HCT116 (cell line): ENCODE results near the gene TXN. TPM values are rescaled to one million over a fixed set of nuclear protein-coding genes. Genes with fewer than 3 reads are reported as not detected.
A peak's percentile ranks its signal among the peaks of the same experiment; 100 is the strongest.

Source experiments
- ATAC-seq: fragments of 200-7000 bp; cut with Tn5 transposase; 2 replicates; pipeline ENCODE4 v1.9.1; 2020; ENCODE audit warnings: mild to moderate bottlenecking, moderate library complexity
- BruUV-seq: library from RNA; stranded (reverse); fragments of 400-500 nt; replicated peaks from 2 replicates; lab custom pipeline; 2021; lab: Mats Ljungman, UMichigan
- CTCF ChIA-PET: fragments of 300-600 bp; sonication (Branson Sonifier 250); formaldehyde crosslinking; loops from one replicate; lab custom pipeline; 2021; ENCODE audit warnings: antibody characterized with exemption; lab: Charles Lee
- POLR2A ChIA-PET: fragments of 300-600, 350-600 bp; sonication (Branson Sonifier 250); formaldehyde crosslinking; loops from one replicate; lab custom pipeline; 2021; ENCODE audit warnings: antibody characterized with exemption; lab: Charles Lee
- RAD21 ChIA-PET, 2 experiments: fragments of 300-600 bp; sonication (Branson Sonifier 250); formaldehyde crosslinking; loops; one replicate each; lab custom pipeline; 2023; ENCODE audit warnings: low total read pairs in 2 of 2; ENCODE audit not compliant: uncharacterized antibody in 2 of 2, unreplicated experiment in 2 of 2, low non-redundant PET in 1 of 2; lab: Charles Lee
- DNase-seq: peaks from one replicate; pipeline ENCODE4 v3.0.0-alpha.2; 2010; ENCODE audit warnings: low read depth, low spot score
- H2AFZ ChIP-seq: fragments of 200-600 bp; shearing (Covaris generic), sonication (generic); 2 replicates; pipeline ENCODE4 v1.6.1; 2017; ENCODE audit warnings: low read depth, mixed run types, mixed read lengths, antibody characterized with exemption, low read length; ENCODE audit not compliant: poor library complexity, severe bottlenecking
- H3K27ac ChIP-seq: 2 replicates; pipeline ENCODE4 v1.5.1; 2012; ENCODE audit warnings: low read depth, low read length
- H3K27me3 ChIP-seq: fragments of 200-600 bp; sonication (generic); 2 replicates; pipeline ENCODE4 v1.6.1; 2016; ENCODE audit warnings: mixed run types, low read length, mixed read lengths; ENCODE audit not compliant: insufficient read depth
- H3K36me3 ChIP-seq, 2 experiments: fragments of 200-500 bp in 1 of 2; fragments of 200-600 bp in 1 of 2; sonication (Bioruptor generic) in 1 of 2; sonication (generic) in 1 of 2; 2 replicates each; pipeline versions ENCODE4 v1.5.1 to v1.6.1; 2014 to 2016; ENCODE audit warnings: low read length in 2 of 2, inconsistent platforms in 1 of 2, mixed read lengths in 1 of 2, mixed run types in 1 of 2; ENCODE audit not compliant: insufficient read depth in 2 of 2, control insufficient read depth in 1 of 2
- H3K4me1 ChIP-seq, 2 experiments: fragments of 200-600 bp in 1 of 2; sonication (generic) in 1 of 2; 2 replicates each; pipeline versions ENCODE4 v1.5.1 to v1.6.1; 2012 to 2017; ENCODE audit warnings: low read length in 2 of 2, inconsistent platforms in 1 of 2, mild to moderate bottlenecking in 1 of 2, mixed read lengths in 1 of 2, mixed run types in 1 of 2, moderate library complexity in 1 of 2; ENCODE audit not compliant: insufficient read depth in 2 of 2, control insufficient read depth in 1 of 2
- H3K4me2 ChIP-seq: fragments of 200-600 bp; sonication (generic); 2 replicates; pipeline ENCODE4 v1.6.1; 2017; ENCODE audit warnings: mixed run types, low read length, mixed read lengths
- H3K4me3 ChIP-seq, 2 experiments: fragments of 200-600 bp in 1 of 2; sonication (generic) in 1 of 2; replicated peaks in 1 of 2; 2 replicates each; pipeline ENCODE4 v1.5.1; 2011 to 2016; ENCODE audit warnings: low read length in 2 of 2, control low read depth in 1 of 2, low read depth in 1 of 2, mild to moderate bottlenecking in 1 of 2, mixed read lengths in 1 of 2, mixed run types in 1 of 2
- H3K79me2 ChIP-seq: fragments of 200-600 bp; sonication (generic); 2 replicates; pipeline ENCODE4 v1.6.1; 2017; ENCODE audit warnings: mild to moderate bottlenecking, mixed run types, low read length, moderate library complexity, mixed read lengths; ENCODE audit not compliant: insufficient read depth
- H3K9ac ChIP-seq: fragments of 200-600 bp; sonication (generic); 2 replicates; pipeline ENCODE4 v1.6.1; 2016; ENCODE audit warnings: low read length, mixed read lengths
- H3K9me2 ChIP-seq: fragments of 200-600 bp; sonication (generic), shearing (Covaris generic); 2 replicates; pipeline ENCODE4 v1.6.1; 2017; ENCODE audit warnings: mixed run types, mild to moderate bottlenecking, moderate library complexity; ENCODE audit not compliant: insufficient read depth
- H3K9me3 ChIP-seq, 2 experiments: fragments of 200-500 bp in 1 of 2; fragments of 200-600 bp in 1 of 2; sonication (Bioruptor generic) in 1 of 2; sonication (generic) in 1 of 2; 2 replicates each; pipeline ENCODE4 v1.6.1; 2014 to 2017; ENCODE audit warnings: low read length in 2 of 2, mixed read lengths in 2 of 2, inconsistent platforms in 1 of 2, low read depth in 1 of 2, mild to moderate bottlenecking in 1 of 2, mixed run types in 1 of 2, moderate library complexity in 1 of 2; ENCODE audit not compliant: control insufficient read depth in 1 of 2, insufficient read depth in 1 of 2
- H4K20me1 ChIP-seq: fragments of 200-600 bp; sonication (generic), shearing (Covaris generic); 2 replicates; pipeline ENCODE4 v1.6.1; 2017; ENCODE audit warnings: mixed run types, mild to moderate bottlenecking, moderate library complexity; ENCODE audit not compliant: insufficient read depth
- CBX3 ChIP-seq: IDR thresholded peaks from 2 replicates; pipeline ENCODE4 v1.6.1; 2012; ENCODE audit warnings: low read depth
- SIN3A ChIP-seq: IDR thresholded peaks from 2 replicates; pipeline ENCODE4 v1.6.1; 2012; ENCODE audit warnings: low read depth
- ZBTB33 ChIP-seq: IDR thresholded peaks from 2 replicates; pipeline ENCODE4 v1.6.1; 2011; ENCODE audit warnings: mild to moderate bottlenecking, low read length, moderate library complexity; ENCODE audit not compliant: insufficient replicate concordance; ENCODE audit errors: extremely low read depth
- intact Hi-C: fragments of 100-400 bp; cut with micrococcal nuclease; formaldehyde crosslinking; loops from 2 replicates; pipeline ENCODE4 v1.10.0; 2022
- total RNA-seq: library from RNA; stranded (reverse); gene quantifications from one replicate; pipeline ENCODE4 v1.2.1, GENCODE V29; 2021; ENCODE audit not compliant: unreplicated experiment
- TF ChIP-seq, protein P1 (sequence below): IDR thresholded peaks from 2 replicates; pipeline ENCODE4 v1.6.1; 2012

Gene TXN
- total RNA-seq, 1 experiment from 2014 or later = 421 TPM

- POLR2A ChIA-PET = interaction anchor here (0.6 to 2.9 kb wide), 13 partner anchors 11 to 466 kb away, joined by 3 to 23 read pairs (median 4); no protein-coding TSS in a partner anchor
- Histone ChIP-seq H2AFZ (peak overlapping the region; percentile 31), H3K27me3 (no peaks in the 10 kb centered on the region), H3K9me2 (no peaks in the 10 kb centered on the region), H3K9ac (peak overlapping the region; percentile 94), H3K27ac (peak overlapping the region; percentile 74), H3K79me2 (peaks cover 41% of the 10 kb centered on the region), H3K9me3 (no peaks in the 10 kb centered on the region), H4K20me1 (peaks cover 32% of the 10 kb centered on the region; the same call in 1 of the 2 replicates), H3K4me2 (peak overlapping the region; percentile 87), H3K36me3 (no peaks in the 10 kb centered on the region; a peak in 1 of 4 replicates), H3K4me3 (peak overlapping the region; percentile 76 to 86), H3K4me1 (peaks cover 8 to 57% of the 10 kb centered on the region in 2 experiments)
- DNase-seq = no peak
- TF ChIP-seq SIN3A (peak; percentile 41; the same call in 1 of the 2 replicates), ZBTB33 (no peak), CBX3 (no peak)
- TF ChIP-seq, protein P1, sequence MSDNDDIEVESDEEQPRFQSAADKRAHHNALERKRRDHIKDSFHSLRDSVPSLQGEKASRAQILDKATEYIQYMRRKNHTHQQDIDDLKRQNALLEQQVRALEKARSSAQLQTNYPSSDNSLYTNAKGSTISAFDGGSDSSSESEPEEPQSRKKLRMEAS = no peak
- TSS peak; percentile 69 for BruUV-seq
- intact Hi-C loops = loop anchor here (5.0 kb wide), 1 partner anchor 1305 kb away; no protein-coding TSS in a partner anchor
- CTCF ChIA-PET = interaction anchor here (1.0 to 1.4 kb wide), 2 partner anchors 171 to 366 kb away, joined by 3 to 4 read pairs; no protein-coding TSS in a partner anchor
- peak; percentile 2 for ATAC-seq
- RAD21 ChIA-PET = no interaction called here
Measured at GRCh38 chr9:110257097-110257841, 962 bp upstream of the TXN start.
